Type B pancreatic cell (in vitro differentiated cells): ENCODE data around the gene VPS25. TPM values are rescaled to one million over a fixed set of nuclear protein-coding genes. Genes with fewer than 3 reads are reported as not detected.

Source experiments
- DNase-seq: peaks from one replicate; pipeline ENCODE4 v3.0.0; 2021; ENCODE audit warnings: mixed read lengths; ENCODE audit not compliant: unreplicated experiment; ENCODE audit errors: extremely low spot score
- H3K27ac Mint-ChIP-seq: 2 replicates; pipeline ENCODE4 v1.8.0; 2021; ENCODE audit warnings: mild to moderate bottlenecking, mixed read lengths
- H3K27me3 Mint-ChIP-seq: 2 replicates; pipeline ENCODE4 v1.8.0; 2021; ENCODE audit warnings: mixed read lengths
- H3K36me3 Mint-ChIP-seq: 2 replicates; pipeline ENCODE4 v1.8.0; 2021; ENCODE audit warnings: mixed read lengths
- H3K4me1 Mint-ChIP-seq: one replicate; pipeline ENCODE4 v1.8.0; 2021; ENCODE audit warnings: mixed read lengths; ENCODE audit not compliant: unreplicated experiment
- H3K4me3 Mint-ChIP-seq: 2 replicates; pipeline ENCODE4 v1.8.0; 2021; ENCODE audit warnings: mild to moderate bottlenecking, mixed read lengths
- H3K9me3 Mint-ChIP-seq: 2 replicates; pipeline ENCODE4 v1.8.0; 2021; ENCODE audit warnings: mixed read lengths
- CTCF ChIP-seq: fragments of 200-600 bp; sonication (generic); conservative IDR thresholded peaks from 2 replicates; pipeline ENCODE4 v1.5.0; 2021; ENCODE audit warnings: antibody characterized with exemption, mild to moderate bottlenecking
- total RNA-seq: library from RNA; stranded (reverse); gene quantifications from 2 replicates; pipeline ENCODE4 v1.2.1, GENCODE V29; 2021; ENCODE audit warnings: low replicate concordance

The VPS25 gene
- total RNA-seq, 1 donor from 2014 or later: 86.9 TPM

DNA sequence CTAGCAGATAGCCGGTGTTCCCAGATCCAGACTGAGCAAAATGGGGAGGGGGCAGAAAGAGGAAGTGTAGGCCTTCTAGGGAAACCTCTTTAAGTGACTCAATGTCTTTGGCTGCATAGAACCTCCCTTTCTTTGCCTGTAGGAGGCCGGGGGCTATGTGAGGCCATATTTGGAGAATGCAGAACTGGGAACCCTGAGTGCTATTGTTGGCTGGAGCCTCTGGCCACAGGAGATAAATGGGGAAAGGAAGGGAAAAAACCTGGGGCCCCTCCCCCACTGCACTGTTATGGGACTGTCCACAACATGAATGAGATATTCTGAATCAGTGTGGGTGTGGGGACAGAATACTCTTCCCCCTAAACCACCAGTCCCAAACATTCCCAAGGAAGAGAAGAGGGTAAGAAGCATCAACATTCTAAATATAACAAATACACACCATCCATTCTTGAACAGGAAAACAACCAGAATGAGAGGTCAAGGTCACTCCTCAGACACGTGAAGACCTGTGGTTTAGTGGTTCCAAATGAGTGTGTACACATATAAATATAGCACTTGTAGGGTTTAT, 2.4 kb downstream of the VPS25 start:
- DNase-seq: no peak
- peak overlapping the region; percentile 43 for H3K4me3 Mint-ChIP-seq
- H3K36me3 Mint-ChIP-seq: no peaks in the 10 kb centered on the region
- H3K27me3 Mint-ChIP-seq: peaks cover 5% of the 10 kb centered on the region
- H3K9me3 Mint-ChIP-seq: no peaks in the 10 kb centered on the region
- no peak overlapping the region for H3K27ac Mint-ChIP-seq
- TF ChIP-seq CTCF: no peak
- peaks cover 20% of the 10 kb centered on the region for H3K4me1 Mint-ChIP-seq

DNA sequence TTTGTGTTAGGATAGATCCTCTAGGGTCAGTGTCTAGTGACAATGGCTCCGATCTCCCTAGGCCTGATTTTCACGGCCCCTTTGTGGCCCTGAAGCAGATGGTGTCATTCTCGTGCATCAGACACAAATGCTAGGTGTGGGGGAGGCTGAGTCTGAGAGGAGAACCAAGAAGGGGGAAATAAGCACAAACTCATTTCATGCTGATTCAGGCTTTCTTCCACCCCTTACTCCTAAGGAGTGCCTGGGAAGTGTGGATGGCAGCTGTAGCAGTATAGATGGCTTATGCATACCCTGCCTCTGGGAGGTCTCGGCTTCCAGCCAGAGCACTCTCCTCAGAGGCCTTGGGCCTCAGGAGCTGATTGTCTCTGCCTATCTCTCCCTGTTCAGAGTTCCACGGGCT, 5.3 kb downstream of the VPS25 start:
- peaks cover 27% of the 10 kb centered on the region for H3K27me3 Mint-ChIP-seq
- peaks cover 6% of the 10 kb centered on the region for H3K36me3 Mint-ChIP-seq
- no peak overlapping the region for H3K27ac Mint-ChIP-seq
- TF ChIP-seq CTCF: no peak
- H3K9me3 Mint-ChIP-seq: no peaks in the 10 kb centered on the region
- H3K4me3 Mint-ChIP-seq: no peak overlapping the region
- H3K4me1 Mint-ChIP-seq: peaks cover 16% of the 10 kb centered on the region
- no peak for DNase-seq

DNA sequence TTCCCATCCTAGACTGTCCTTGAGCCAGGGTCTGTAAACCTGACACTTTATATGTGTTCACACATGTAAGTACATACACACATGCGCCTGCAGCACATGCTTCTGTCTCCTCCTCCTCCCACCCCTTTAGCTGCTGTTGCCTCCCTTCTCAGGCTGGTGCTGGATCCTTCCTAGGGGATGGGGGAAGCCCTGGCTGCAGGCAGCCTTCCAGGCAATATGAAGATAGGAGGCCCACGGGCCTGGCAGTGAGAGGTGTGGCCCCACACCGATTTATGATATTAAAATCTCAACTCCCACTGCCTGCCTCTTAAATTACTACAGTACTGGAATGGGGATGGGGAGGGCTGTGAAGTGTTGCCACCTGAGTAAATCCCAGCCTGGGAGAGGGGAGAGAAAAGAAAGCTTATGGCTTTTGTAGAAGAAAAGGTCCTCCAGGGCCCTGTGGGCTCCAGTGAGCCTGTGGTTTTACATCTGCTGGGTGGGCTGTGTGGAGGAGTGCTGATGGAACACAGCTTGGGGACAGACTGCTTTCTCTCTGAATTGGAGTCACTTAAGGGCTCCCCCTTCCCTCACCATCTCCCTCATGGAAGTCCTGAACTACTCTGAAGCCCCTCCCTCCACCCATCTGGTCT, 6.2 kb downstream of the VPS25 start:
- H3K4me3 Mint-ChIP-seq: peak overlapping the region; percentile 80
- no peak for TF ChIP-seq CTCF
- peaks cover 31% of the 10 kb centered on the region for H3K27me3 Mint-ChIP-seq
- H3K27ac Mint-ChIP-seq: peak overlapping the region; percentile 57
- DNase-seq: no peak
- peaks cover 8% of the 10 kb centered on the region for H3K4me1 Mint-ChIP-seq
- no peaks in the 10 kb centered on the region for H3K9me3 Mint-ChIP-seq
- H3K36me3 Mint-ChIP-seq: peaks cover 6% of the 10 kb centered on the region

GRCh38 chr17:42779936-42780850, 6.9 kb downstream of the VPS25 start, which contains the start of gene WNK4:
WNK4 (plus strand) TSS chr17:42780610; CDS start chr17:42780699, 89 bp downstream.
- Mint-ChIP-seq H3K36me3 (peaks cover 6% of the 10 kb centered on the region), H3K27me3 (peaks cover 36% of the 10 kb centered on the region), H3K9me3 (no peaks in the 10 kb centered on the region), H3K27ac (peak within 1 kb of the TSS; percentile 57), H3K4me1 (peaks cover 6% of the 10 kb centered on the region), H3K4me3 (peak within 1 kb of the TSS; percentile 80)
- DNase-seq: no peak
- no peak for TF ChIP-seq CTCF

DNA sequence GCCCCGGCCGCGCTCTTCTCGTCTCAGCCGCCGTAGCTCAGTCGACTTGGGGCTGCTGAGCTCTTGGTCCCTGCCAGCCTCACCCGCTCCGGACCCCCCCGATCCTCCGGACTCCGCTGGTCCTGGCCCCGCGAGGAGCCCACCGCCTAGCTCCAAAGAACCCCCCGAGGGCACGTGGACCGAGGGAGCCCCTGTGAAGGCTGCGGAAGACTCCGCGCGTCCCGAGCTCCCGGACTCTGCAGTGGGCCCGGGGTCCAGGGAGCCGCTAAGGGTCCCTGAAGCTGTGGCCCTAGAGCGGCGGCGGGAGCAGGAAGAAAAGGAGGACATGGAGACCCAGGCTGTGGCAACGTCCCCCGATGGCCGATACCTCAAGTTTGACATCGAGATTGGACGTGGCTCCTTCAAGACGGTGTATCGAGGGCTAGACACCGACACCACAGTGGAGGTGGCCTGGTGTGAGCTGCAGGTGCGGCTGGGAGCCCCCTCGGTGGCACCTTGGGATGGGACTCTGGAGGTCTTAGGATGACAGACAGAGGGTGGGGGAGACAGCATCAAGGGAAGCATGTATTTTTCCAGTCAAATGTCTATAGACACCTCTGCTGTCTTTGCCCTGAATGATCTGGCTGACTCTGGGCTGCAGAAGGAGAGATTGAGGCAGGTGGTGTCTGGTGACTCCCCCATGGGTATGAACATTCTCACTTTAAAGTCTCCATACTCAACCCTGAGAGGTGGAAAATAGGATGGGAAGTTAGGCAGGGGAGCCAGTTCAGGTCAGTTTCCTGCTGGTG, 7.8 kb downstream of the VPS25 start:
- no peak overlapping the region for H3K27ac Mint-ChIP-seq

More for the DNA sequence above, 7.8 kb downstream of the VPS25 start:
- peaks cover 6% of the 10 kb centered on the region for H3K4me1 Mint-ChIP-seq
- H3K4me3 Mint-ChIP-seq: peak overlapping the region; percentile 80
- peaks cover 6% of the 10 kb centered on the region for H3K36me3 Mint-ChIP-seq
- DNase-seq: no peak
- H3K27me3 Mint-ChIP-seq: peaks cover 42% of the 10 kb centered on the region
- no peaks in the 10 kb centered on the region for H3K9me3 Mint-ChIP-seq
- no peak for TF ChIP-seq CTCF
